ENCODE measurements around the gene ZNF500. TPM values are rescaled to one million over a fixed set of nuclear protein-coding genes. Genes with fewer than 3 reads are reported as not detected.
A peak's percentile ranks its signal among the peaks of the same experiment; 100 is the strongest.

ZNF500 gene
- total and polyA plus RNA-seq, 2 donors (not counting 1 experiment from before 2014, with no cell fraction given): 12.0 to 26.5 TPM

DNA sequence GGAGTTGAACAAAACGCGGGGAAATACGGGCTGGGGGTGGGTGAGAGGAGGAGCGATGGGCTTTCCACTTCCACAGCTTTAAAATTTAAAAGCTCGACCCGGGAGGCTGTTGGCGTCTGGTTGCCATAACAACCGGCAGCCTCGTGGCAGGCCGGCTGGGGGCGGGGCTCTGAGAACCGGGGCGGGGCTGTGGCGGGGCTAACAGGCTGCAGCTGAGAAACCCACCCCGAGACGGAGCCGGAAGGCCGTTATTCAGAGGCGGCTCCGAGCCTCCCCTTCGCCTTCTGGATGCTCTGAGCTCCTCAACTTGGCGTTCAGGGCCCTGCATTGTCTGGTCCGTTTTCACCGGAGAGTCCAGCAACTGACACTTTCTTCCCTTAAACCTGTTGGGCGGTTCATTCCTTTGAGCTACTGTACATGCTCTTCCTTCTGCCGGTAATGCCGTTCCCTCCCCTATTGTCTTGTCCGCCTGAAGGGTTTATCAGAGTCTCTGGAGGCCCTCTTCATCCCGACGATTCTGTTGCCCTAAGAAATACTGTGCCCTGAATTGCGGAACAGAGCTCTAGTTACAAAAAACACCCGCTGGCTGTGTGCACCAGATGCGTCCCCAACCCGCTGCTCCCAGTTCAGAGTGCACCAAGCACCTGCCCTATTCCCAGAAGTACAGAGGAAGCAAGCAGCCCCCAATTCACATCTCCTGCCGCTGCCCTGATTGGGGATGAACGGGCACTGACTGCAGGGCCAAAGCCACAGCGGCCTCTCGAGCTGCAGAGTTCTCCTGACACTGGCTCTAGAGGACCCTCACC lies 32.0 kb downstream of the ZNF500 start:
- Histone ChIP-seq H3K9ac (ENCODE audit: low read length) (peak overlapping the region; percentile 89), H3K36me3 (replicated peaks in 1 of 2; ENCODE audit: control extremely low read depth in 1 of 2, control insufficient read depth in 1 of 2, extremely low read depth in 1 of 2, insufficient read depth in 2 of 2, low read length in 1 of 2) (peaks cover 0 to 2% of the 10 kb centered on the region in 2 experiments), H3K9me3 (ENCODE audit: control extremely low read depth in 1 of 3, control insufficient read depth in 2 of 3, insufficient read depth in 1 of 3, low read length in 2 of 3) (no peaks in the 10 kb centered on the region), H2AFZ (ENCODE audit: insufficient read depth, low read depth, low read length, poor library complexity, severe bottlenecking) (peak overlapping the region; percentile 94), H3K4me1 (ENCODE audit: control insufficient read depth in 2 of 2, insufficient read depth in 2 of 2, low read length in 2 of 2) (peaks cover 10 to 13% of the 10 kb centered on the region in 2 donors), H3K4me2 (replicated peaks; ENCODE audit: low read depth, low read length, poor library complexity, severe bottlenecking) (peak overlapping the region; percentile 100), H3K4me3 (ENCODE audit: control extremely low read depth in 1 of 5, extremely low read depth in 1 of 5, insufficient read depth in 1 of 5, low read depth in 2 of 5, low read length in 4 of 5) (peak overlapping the region; percentile 79 to 98 (median 91)), H4K20me1 (ENCODE audit: control insufficient read depth, insufficient read depth, low read length, poor library complexity, severe bottlenecking) (no peaks in the 10 kb centered on the region), H3K27me3 (replicated peaks in 1 of 4; ENCODE audit: control extremely low read depth in 1 of 4, control insufficient read depth in 3 of 4, insufficient read depth in 4 of 4, low read length in 3 of 4) (no peaks in the 10 kb centered on the region), H3K79me2 (ENCODE audit: control insufficient read depth, insufficient read depth, low read length) (peaks cover 24% of the 10 kb centered on the region), H3K27ac (ENCODE audit: low read length in 2 of 2) (peak overlapping the region; percentile 35 to 89)
- Mint-ChIP-seq H3K27ac (peak overlapping the region; percentile 89), H3K4me3 (peak overlapping the region; percentile 90), H3K27me3 (no peaks in the 10 kb centered on the region), H3K4me1 (peaks cover 17% of the 10 kb centered on the region), H3K9me3 (ENCODE audit: insufficient read depth) (no peaks in the 10 kb centered on the region)
- intact Hi-C loops (cut with micrococcal nuclease): loop anchor here (1.0 to 2.0 kb wide), 6 partner anchors 32 to 462 kb away; partner anchors contain the start of genes MGRN1, ROGDI, TFAP4 and ZNF500
- no peak for TF ChIP-seq EZH2 (IDR thresholded peaks at IDR 0.05; ENCODE audit: borderline replicate concordance, insufficient read depth, low read depth, low read length, poor library complexity, severe bottlenecking)
- TF ChIP-seq, protein P1, sequence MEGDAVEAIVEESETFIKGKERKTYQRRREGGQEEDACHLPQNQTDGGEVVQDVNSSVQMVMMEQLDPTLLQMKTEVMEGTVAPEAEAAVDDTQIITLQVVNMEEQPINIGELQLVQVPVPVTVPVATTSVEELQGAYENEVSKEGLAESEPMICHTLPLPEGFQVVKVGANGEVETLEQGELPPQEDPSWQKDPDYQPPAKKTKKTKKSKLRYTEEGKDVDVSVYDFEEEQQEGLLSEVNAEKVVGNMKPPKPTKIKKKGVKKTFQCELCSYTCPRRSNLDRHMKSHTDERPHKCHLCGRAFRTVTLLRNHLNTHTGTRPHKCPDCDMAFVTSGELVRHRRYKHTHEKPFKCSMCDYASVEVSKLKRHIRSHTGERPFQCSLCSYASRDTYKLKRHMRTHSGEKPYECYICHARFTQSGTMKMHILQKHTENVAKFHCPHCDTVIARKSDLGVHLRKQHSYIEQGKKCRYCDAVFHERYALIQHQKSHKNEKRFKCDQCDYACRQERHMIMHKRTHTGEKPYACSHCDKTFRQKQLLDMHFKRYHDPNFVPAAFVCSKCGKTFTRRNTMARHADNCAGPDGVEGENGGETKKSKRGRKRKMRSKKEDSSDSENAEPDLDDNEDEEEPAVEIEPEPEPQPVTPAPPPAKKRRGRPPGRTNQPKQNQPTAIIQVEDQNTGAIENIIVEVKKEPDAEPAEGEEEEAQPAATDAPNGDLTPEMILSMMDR (IDR thresholded peaks at IDR 0.05): no peak
- DNase-seq: peak; percentile 92
- CTCF ChIA-PET: interaction anchor here (1.0 to 1.6 kb wide), 7 partner anchors 32 to 363 kb away, joined by 3 to 13 read pairs (median 4); partner anchors contain the start of genes EEF2KMT, MGRN1, ROGDI and UBALD1
- 5% methylated on average over 35 of the region's 38 CpGs for WGBS (ENCODE audit: insufficient coverage)
- ATAC-seq (ENCODE audit: low read depth): peak; percentile 77
- POLR2A ChIA-PET: interaction anchor here (0.5 to 3.0 kb wide), 11 partner anchors 17 to 1824 kb away, joined by 3 to 20 read pairs (median 4); partner anchors contain the start of genes NAGPA, NUDT16L1, ROGDI and ZNF500

Measured in B cell (primary cell).